ENCODE results near the gene NFAT5. TPM values are rescaled to one million over a fixed set of nuclear protein-coding genes. Genes with fewer than 3 reads are reported as not detected.

The NFAT5 gene
- total RNA-seq, 1 experiment from 2014 or later = 21.0 TPM

GRCh38 chr16:69647020-69647419 is 81.3 kb downstream of the NFAT5 start:
- no peak for TF ChIP-seq CTCF (conservative IDR thresholded peaks at IDR 0.05)
- Histone ChIP-seq H3K79me1 (ENCODE audit: insufficient read depth, low read depth, low read length, poor library complexity, severe bottlenecking) (no peaks in the 10 kb centered on the region), H2BK20ac (ENCODE audit: low read depth, low read length, poor library complexity, severe bottlenecking) (no peak overlapping the region), H3K18ac (ENCODE audit: insufficient read length, low read depth, low read length) (no peak overlapping the region), H3K4ac (ENCODE audit: low read depth, low read length) (no peak overlapping the region), H4K5ac (ENCODE audit: insufficient read length, low read depth, low read length) (no peak overlapping the region), H3K4me2 (ENCODE audit: insufficient read depth, insufficient read length, low read length) (no peak overlapping the region), H3K9ac (ENCODE audit: extremely low read depth, insufficient read length, low read length) (no peak overlapping the region), H2BK12ac (ENCODE audit: insufficient read length, low read depth, low read length) (no peak overlapping the region), H3K79me2 (ENCODE audit: insufficient read depth, low read length) (no peaks in the 10 kb centered on the region), H3K56ac (ENCODE audit: insufficient read length, low read depth, low read length) (no peak overlapping the region), H3K27ac (ENCODE audit: insufficient read length, low read depth, low read length) (no peak overlapping the region), H3K23ac (ENCODE audit: insufficient read length, low read depth, low read length) (no peak overlapping the region), H2BK5ac (ENCODE audit: insufficient read length, low read length) (no peak overlapping the region), H3K23me2 (ENCODE audit: insufficient read length, low read depth, low read length, poor library complexity, severe bottlenecking) (no peaks in the 10 kb centered on the region), H3K4me1 (ENCODE audit: insufficient read depth, low read length) (no peaks in the 10 kb centered on the region), H3K9me3 (ENCODE audit: control insufficient read depth, low read depth, low read length) (no peaks in the 10 kb centered on the region), H2BK120ac (ENCODE audit: low read depth, low read length, poor library complexity, severe bottlenecking) (no peak overlapping the region), H4K91ac (ENCODE audit: insufficient read length, low read depth, low read length) (no peak overlapping the region), H2BK15ac (ENCODE audit: low read depth, low read length) (no peak overlapping the region), H3T11ph (ENCODE audit: low read length) (no peak overlapping the region), H3K14ac (ENCODE audit: insufficient read depth, low read length) (no peak overlapping the region), H4K8ac (replicated peaks; ENCODE audit: insufficient read length, low read depth, low read length) (no peak overlapping the region), H3K27me3 (ENCODE audit: insufficient read depth, low read length) (no peaks in the 10 kb centered on the region), H4K20me1 (ENCODE audit: control insufficient read depth, insufficient read depth, insufficient read length) (no peaks in the 10 kb centered on the region), H2AK5ac (ENCODE audit: insufficient read length, low read length) (no peak overlapping the region), H2AFZ (ENCODE audit: low read length) (no peak overlapping the region)
- no peak for DNase-seq
- Mint-ChIP-seq H3K36me3 (ENCODE audit: insufficient read depth in 1 of 3, low read depth in 3 of 3) (peaks cover 8% of the 10 kb centered on the region in 3 experiments; a peak in 5 of 7 replicates), H3K27ac (peak overlapping the region in 1 of 3 experiments; percentile 16; a peak in 1 of 7 replicates), H3K4me3 (no peak overlapping the region), H3K9me3 (no peaks in the 10 kb centered on the region), H3K27me3 (ENCODE audit: low read depth) (no peaks in the 10 kb centered on the region), H3K4me1 (no peaks in the 10 kb centered on the region)
- WGBS (ENCODE audit: extremely low coverage, insufficient read length, low lambda C conversion rate) = no CpG with 5 or more reads among the region's 5 CpGs

Measured in H9 (cell line).